Kidney capillary endothelial cell (primary cell): ENCODE results near the gene DEFB108B.
"Not testable (repeated sequence)": the region's sequence is repeated elsewhere in the genome, so short reads cannot be mapped to it uniquely, and the experiment has no call there.

Experiments
- DNase-seq: peaks from one replicate; pipeline ENCODE4 v3.0.0-alpha.2; 2018; ENCODE audit warnings: low spot score

The DEFB108B gene

GRCh38 chr11:71813481-71814355 lies 19.3 kb upstream of the DEFB108B start:
- DNase-seq: peak; percentile 57

GRCh38 chr11:71821539-71821938 lies 11.5 kb upstream of the DEFB108B start:
- not testable (repeated sequence) for DNase-seq

- not testable (repeated sequence) for DNase-seq
These were observed 3.8 kb upstream of the DEFB108B start for GRCh38 chr11:71829247-71829646.

GRCh38 chr11:71829686-71830085 lies 3.3 kb upstream of the DEFB108B start:
- not testable (repeated sequence) for DNase-seq

- not testable (repeated sequence) for DNase-seq
These were observed 9.7 kb downstream of the DEFB108B start for GRCh38 chr11:71842720-71843119.

GRCh38 chr11:71843355-71843754 lies 10.4 kb downstream of the DEFB108B start:
- not testable (repeated sequence) for DNase-seq

- DNase-seq: no peak
These were observed 10.9 kb downstream of the DEFB108B start for GRCh38 chr11:71843858-71844257.

- not testable (repeated sequence) for DNase-seq
These were observed 20.9 kb downstream of the DEFB108B start for GRCh38 chr11:71853895-71854294.

GRCh38 chr11:71855880-71856279 lies 22.9 kb downstream of the DEFB108B start:
- not testable (repeated sequence) for DNase-seq

GRCh38 chr11:71860835-71861234 lies 27.8 kb downstream of the DEFB108B start:
- not testable (repeated sequence) for DNase-seq

GRCh38 chr11:71863978-71864627 lies 31.1 kb downstream of the DEFB108B start:
- peak; percentile 30 for DNase-seq

GRCh38 chr11:71867209-71867608 lies 34.2 kb downstream of the DEFB108B start:
- DNase-seq: not testable (repeated sequence)

- not testable (repeated sequence) for DNase-seq
These were observed 36.9 kb downstream of the DEFB108B start for GRCh38 chr11:71869931-71870330.

- not testable (repeated sequence) for DNase-seq
These were observed 37.7 kb downstream of the DEFB108B start for GRCh38 chr11:71870661-71871060.

GRCh38 chr11:71876262-71876661 lies 43.3 kb downstream of the DEFB108B start:
- DNase-seq: not testable (repeated sequence)

GRCh38 chr11:71878059-71878458 lies 45.1 kb downstream of the DEFB108B start, which contains the start of gene DEFB131B:
TSS of gene DEFB131B (plus strand) at chr11:71878453. CDS start at chr11:71878453, 0 bp downstream.
- DNase-seq: not testable (repeated sequence)

GRCh38 chr11:71885806-71886205 lies 52.8 kb downstream of the DEFB108B start:
- not testable (repeated sequence) for DNase-seq
